DND-41 (cell line): Measurements from ENCODE around the gene PCDHA7.
A peak's percentile ranks its signal among the peaks of the same experiment; 100 is the strongest.

ENCODE experiments used
- CTCF ChIP-seq: IDR thresholded peaks from 2 replicates; pipeline ENCODE4 v1.5.1; 2012; ENCODE audit warnings: borderline replicate concordance, low read length, moderate library complexity, mild to moderate bottlenecking; ENCODE audit not compliant: poor library complexity, severe bottlenecking; ENCODE audit errors: extremely low read depth
- EZH2 ChIP-seq: IDR thresholded peaks from 3 replicates; pipeline ENCODE4 v1.6.1; 2012; ENCODE audit warnings: borderline replicate concordance, low read depth, mild to moderate bottlenecking, moderate library complexity, low read length, inconsistent platforms; ENCODE audit not compliant: severe bottlenecking

DNA sequence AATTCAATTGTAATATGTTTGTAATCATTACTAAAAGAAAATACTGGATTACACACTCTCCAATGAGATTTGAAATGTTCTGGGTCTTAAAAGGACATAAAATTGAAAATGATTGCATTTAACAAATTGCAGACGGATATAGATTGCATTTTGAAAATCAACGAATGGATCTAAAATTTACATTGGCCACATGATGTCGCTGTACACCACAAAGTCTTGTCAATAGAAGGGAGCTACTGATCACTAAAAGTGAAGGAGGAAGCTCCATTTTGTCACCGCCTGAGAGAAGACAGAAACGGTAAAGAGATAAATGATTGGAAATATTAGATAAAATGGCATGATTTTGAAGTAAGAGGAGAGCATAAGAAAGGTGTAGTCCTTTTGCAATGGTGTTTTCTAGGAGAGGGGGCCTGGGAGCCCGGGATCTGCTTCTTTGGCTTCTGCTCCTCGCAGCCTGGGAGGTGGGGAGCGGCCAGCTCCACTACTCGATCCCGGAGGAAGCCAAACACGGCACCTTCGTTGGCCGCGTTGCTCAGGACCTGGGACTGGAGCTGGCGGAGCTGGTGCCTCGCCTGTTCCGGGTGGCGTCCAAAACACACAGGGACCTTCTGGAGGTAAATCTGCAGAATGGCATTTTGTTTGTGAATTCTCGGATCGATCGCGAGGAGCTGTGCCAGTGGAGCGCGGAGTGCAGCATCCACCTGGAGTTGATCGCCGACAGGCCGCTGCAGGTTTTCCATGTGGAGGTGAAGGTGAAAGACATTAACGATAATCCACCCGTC, 48.0 kb upstream of the PCDHA7 start, which contains the start of gene PCDHA1:
- TF ChIP-seq CTCF (peak; percentile 38), EZH2 (no peak)
